Erythroblast (primary cell): Measurements from ENCODE around the gene SRCIN1.

Experiments
- DNase-seq, 2 experiments: peaks; one replicate each; lab custom pipeline; 2025; lab: John Stamatoyannopoulos, UW
- GATA1 ChIP-seq: IDR thresholded peaks from 2 replicates; pipeline ENCODE4 v1.6.1; 2011; ENCODE audit warnings: low read depth, mild to moderate bottlenecking, control low read depth, low read length, moderate library complexity
- POLR2A ChIP-seq: IDR thresholded peaks from 2 replicates; pipeline ENCODE4 v1.6.1; 2011; ENCODE audit warnings: mild to moderate bottlenecking, low read length

The SRCIN1 gene

GRCh38 chr17:38621538-38621937 is 15.8 kb upstream of the SRCIN1 start:
- no peak for DNase-seq
- TF ChIP-seq GATA1 (no peak), POLR2A (no peak)

- TF ChIP-seq POLR2A: no peak
- TF ChIP-seq GATA1: no peak
- DNase-seq: no peak
Observed at GRCh38 chr17:38620551-38621277, 15.0 kb upstream of the SRCIN1 start.

GRCh38 chr17:38619937-38620550 is 14.3 kb upstream of the SRCIN1 start:
- TF ChIP-seq POLR2A: no peak
- DNase-seq: no peak

GRCh38 chr17:38619451-38619795 is 13.7 kb upstream of the SRCIN1 start:
- no peak for DNase-seq
- no peak for TF ChIP-seq GATA1
- TF ChIP-seq POLR2A: no peak

- no peak for DNase-seq
- TF ChIP-seq GATA1: no peak
- no peak for TF ChIP-seq POLR2A
Observed at GRCh38 chr17:38617967-38618760, 12.4 kb upstream of the SRCIN1 start.

- no peak for DNase-seq
- TF ChIP-seq POLR2A (no peak), GATA1 (no peak)
Observed at GRCh38 chr17:38617074-38617860, 11.5 kb upstream of the SRCIN1 start.

- DNase-seq: no peak
- no peak for TF ChIP-seq GATA1
- no peak for TF ChIP-seq POLR2A
Observed at GRCh38 chr17:38616361-38616760, 10.6 kb upstream of the SRCIN1 start.

- no peak for DNase-seq
- TF ChIP-seq GATA1 (no peak), POLR2A (no peak)
Observed at GRCh38 chr17:38613981-38614779, 8.4 kb upstream of the SRCIN1 start.

- TF ChIP-seq POLR2A (no peak), GATA1 (no peak)
- no peak for DNase-seq
Observed at GRCh38 chr17:38613525-38613980, 7.8 kb upstream of the SRCIN1 start.

- no peak for TF ChIP-seq POLR2A
- no peak for TF ChIP-seq GATA1
- DNase-seq: no peak
Observed at GRCh38 chr17:38611872-38612376, 6.2 kb upstream of the SRCIN1 start.

- TF ChIP-seq POLR2A (no peak), GATA1 (no peak)
Observed at GRCh38 chr17:38611070-38611786, 5.5 kb upstream of the SRCIN1 start.

More at GRCh38 chr17:38611070-38611786, 5.5 kb upstream of the SRCIN1 start:
- no peak for DNase-seq
